Activated B cell treated with CpG ODN at 0.5 μM for 24 hours (primary cell): ENCODE measurements around the gene CENPC. TPM values are rescaled to one million over a fixed set of nuclear protein-coding genes. Genes with fewer than 3 reads are reported as not detected.

Source experiments
- ATAC-seq: fragments of 200-7000 bp; cut with Tn5 transposase; one replicate; pipeline ENCODE4 v1.10.0; 2021; ENCODE audit warnings: low read depth, mild to moderate bottlenecking, moderate library complexity
- CTCF ChIA-PET: fragments of 350-600 bp; sonication (Branson Sonifier 250); formaldehyde crosslinking; loops from one replicate; lab custom pipeline; 2021; ENCODE audit warnings: antibody characterized with exemption; lab: Charles Lee
- POLR2A ChIA-PET: fragments of 350-600 bp; sonication (Branson Sonifier 250); formaldehyde crosslinking; loops from one replicate; lab custom pipeline; 2021; ENCODE audit warnings: antibody characterized with exemption; lab: Charles Lee
- DNase-seq: peaks from one replicate; pipeline ENCODE4 v3.0.0; 2022
- H3K27ac Mint-ChIP-seq: one replicate; pipeline ENCODE4 v1.8.0; 2020; ENCODE audit warnings: mixed read lengths
- H3K27me3 Mint-ChIP-seq: one replicate; pipeline ENCODE4 v1.8.0; 2021; ENCODE audit warnings: mixed read lengths
- H3K36me3 Mint-ChIP-seq: one replicate; pipeline ENCODE4 v1.8.0; 2021; ENCODE audit warnings: low read depth, mixed read lengths
- H3K4me1 Mint-ChIP-seq: one replicate; pipeline ENCODE4 v1.8.0; 2021; ENCODE audit warnings: mixed read lengths
- H3K4me3 Mint-ChIP-seq: one replicate; pipeline ENCODE4 v1.8.0; 2020; ENCODE audit warnings: mild to moderate bottlenecking, mixed read lengths
- H3K9me3 Mint-ChIP-seq: one replicate; pipeline ENCODE4 v1.8.0; 2020; ENCODE audit warnings: mixed read lengths
- CTCF ChIP-seq: fragments of 200-600 bp; IDR thresholded peaks from one replicate; pipeline ENCODE4 v1.8.0; 2022; ENCODE audit warnings: antibody characterized with exemption, mild to moderate bottlenecking
- intact Hi-C: fragments of 100-400 bp; cut with micrococcal nuclease; formaldehyde crosslinking; loops from one replicate; pipeline ENCODE4 v1.15.1; 2024
- total RNA-seq: library from RNA; stranded (reverse); gene quantifications from 2 replicates; pipeline ENCODE4 v1.2.3, GENCODE V29; 2022

The CENPC gene
- total RNA-seq, 1 donor from 2014 or later: 46.0 TPM

- H3K36me3 Mint-ChIP-seq: peaks cover 23% of the 10 kb centered on the region
- POLR2A ChIA-PET: no interaction called here
- H3K4me1 Mint-ChIP-seq: no peaks in the 10 kb centered on the region
- no peak for ATAC-seq
- H3K27ac Mint-ChIP-seq: no peak overlapping the region
- H3K9me3 Mint-ChIP-seq: peaks cover 7% of the 10 kb centered on the region
- no peak overlapping the region for H3K4me3 Mint-ChIP-seq
- DNase-seq: no peak
- CTCF ChIA-PET: no interaction called here
- TF ChIP-seq CTCF: no peak
- intact Hi-C loops: no loop called here
- H3K27me3 Mint-ChIP-seq: no peaks in the 10 kb centered on the region
Observed at GRCh38 chr4:67430989-67431388, 114.3 kb downstream of the CENPC start.

GRCh38 chr4:67428819-67429218 lies 116.5 kb downstream of the CENPC start:
- DNase-seq: no peak
- Mint-ChIP-seq H3K4me3 (no peak overlapping the region), H3K9me3 (peaks cover 3% of the 10 kb centered on the region), H3K27ac (no peak overlapping the region), H3K36me3 (peaks cover 8% of the 10 kb centered on the region), H3K4me1 (no peaks in the 10 kb centered on the region), H3K27me3 (no peaks in the 10 kb centered on the region)
- TF ChIP-seq CTCF: no peak
- intact Hi-C loops: no loop called here
- CTCF ChIA-PET: no interaction called here
- POLR2A ChIA-PET: interaction anchor here (0.7 kb wide), 1 partner anchor 294 kb away, joined by 6 read pairs; no protein-coding TSS in a partner anchor
- no peak for ATAC-seq

Other genes starting within 250 kb of the CENPC start
- 46.4 and 50.3 TPM in 2 replicates for gene STAP1, start 13.2 kb upstream of the CENPC start, total RNA-seq
- 63.0 and 70.4 TPM in 2 replicates for gene UBA6, start 155.7 kb upstream of the CENPC start, total RNA-seq
- not detected in 2 replicates for gene GNRHR, start 208.9 kb upstream of the CENPC start, total RNA-seq